ENCODE data around the gene TAF9B.
"Not testable (repeated sequence)": the region's sequence is repeated elsewhere in the genome, so short reads cannot be mapped to it uniquely, and the experiment has no call there.

The TAF9B gene

GRCh38 chrX:78139160-78140123 lies at the start of gene TAF9B:
TAF9B (minus strand) TSS chrX:78139650; CDS start chrX:78139611, 39 bp downstream.
- DNase-seq (ENCODE audit: low read depth), result peak; percentile 58

GRCh38 chrX:78182881-78183280 lies 43.4 kb upstream of the TAF9B start:
- DNase-seq (ENCODE audit: low read depth), result no peak

DNA sequence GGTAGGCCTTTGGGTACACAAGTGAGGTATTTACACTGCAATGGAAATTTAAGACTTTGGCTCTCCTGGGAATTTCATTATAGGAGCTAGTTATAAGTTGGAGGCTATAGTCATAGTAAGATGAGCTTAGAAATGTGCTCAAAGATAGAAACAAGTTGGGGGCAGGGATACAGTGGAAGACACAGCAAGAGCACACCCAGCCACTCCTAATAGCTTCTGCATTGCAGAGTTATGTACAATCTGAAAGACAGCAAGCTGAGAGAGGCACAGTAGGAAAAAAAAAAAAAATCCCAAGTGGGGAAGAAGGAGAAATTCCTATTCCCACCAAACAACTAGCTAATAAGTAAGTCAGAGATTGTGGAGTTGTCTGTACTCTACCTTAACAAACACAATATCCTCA lies 41.9 kb upstream of the TAF9B start:
- DNase-seq (ENCODE audit: low read depth), result no peak

GRCh38 chrX:78168065-78168464 lies 28.6 kb upstream of the TAF9B start:
- no peak for DNase-seq (ENCODE audit: low read depth)

GRCh38 chrX:78165425-78165824 lies 26.0 kb upstream of the TAF9B start:
- no peak for DNase-seq (ENCODE audit: low read depth)

DNA sequence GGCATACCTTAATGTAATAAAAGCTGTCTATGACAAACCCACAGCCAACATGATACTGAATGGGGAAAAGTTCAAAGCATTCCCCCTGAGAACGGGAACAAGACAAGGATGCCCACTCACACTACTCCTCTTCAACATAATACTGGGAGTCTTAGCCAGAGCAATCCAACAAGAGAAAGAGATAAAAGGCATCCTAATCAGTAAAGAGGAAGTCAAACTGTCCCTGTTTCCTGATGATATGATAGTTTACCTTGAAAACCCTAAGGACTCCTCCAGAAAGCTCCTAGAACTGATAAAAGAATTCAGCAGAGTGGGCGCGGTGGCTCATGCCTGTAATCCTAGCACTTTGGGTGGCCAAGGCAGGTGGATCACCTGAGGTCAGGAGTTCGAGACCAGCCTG lies 23.7 kb upstream of the TAF9B start:
- not testable (repeated sequence) for DNase-seq (ENCODE audit: low read depth)

DNA sequence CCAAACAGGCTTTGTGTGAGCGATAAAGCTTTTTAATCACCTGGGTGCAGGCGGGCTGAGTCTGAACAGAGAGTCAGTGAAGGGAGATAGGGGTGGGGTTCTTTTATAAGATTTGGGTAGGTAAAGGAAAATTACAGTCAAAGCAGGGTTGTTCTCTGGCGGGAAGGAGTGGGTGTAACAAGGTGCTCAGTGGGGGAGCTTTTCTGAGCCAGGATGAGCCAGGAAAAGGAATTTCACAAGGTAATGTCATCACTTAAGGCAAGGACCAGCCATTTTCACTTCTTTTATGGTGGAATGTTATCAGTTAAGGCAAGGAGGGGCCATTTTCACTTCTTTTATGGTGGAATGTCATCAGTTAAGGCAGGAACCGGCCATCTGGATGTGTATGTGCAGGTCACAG lies 21.3 kb upstream of the TAF9B start:
- not testable (repeated sequence) for DNase-seq (ENCODE audit: low read depth)

DNA sequence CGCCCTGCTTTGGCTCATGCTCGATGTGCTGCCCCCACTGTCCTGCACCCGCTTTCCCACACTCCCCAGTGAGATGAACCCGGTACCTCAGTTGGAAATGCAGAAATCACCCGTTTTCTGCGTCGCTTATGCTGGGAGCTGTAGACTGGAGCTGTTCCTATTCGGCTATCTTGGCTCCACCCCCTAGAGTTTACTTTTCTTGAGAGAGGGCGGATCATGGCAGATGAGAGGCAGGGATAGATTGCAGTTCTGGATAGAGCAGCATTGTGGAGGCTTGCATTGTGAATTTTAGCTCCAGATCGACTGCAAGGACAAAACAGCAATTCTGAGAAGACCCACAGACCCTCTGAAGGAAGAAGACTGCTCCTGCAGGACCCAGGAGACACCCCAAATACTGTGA lies 18.4 kb upstream of the TAF9B start:
- not testable (repeated sequence) for DNase-seq (ENCODE audit: low read depth)

DNA sequence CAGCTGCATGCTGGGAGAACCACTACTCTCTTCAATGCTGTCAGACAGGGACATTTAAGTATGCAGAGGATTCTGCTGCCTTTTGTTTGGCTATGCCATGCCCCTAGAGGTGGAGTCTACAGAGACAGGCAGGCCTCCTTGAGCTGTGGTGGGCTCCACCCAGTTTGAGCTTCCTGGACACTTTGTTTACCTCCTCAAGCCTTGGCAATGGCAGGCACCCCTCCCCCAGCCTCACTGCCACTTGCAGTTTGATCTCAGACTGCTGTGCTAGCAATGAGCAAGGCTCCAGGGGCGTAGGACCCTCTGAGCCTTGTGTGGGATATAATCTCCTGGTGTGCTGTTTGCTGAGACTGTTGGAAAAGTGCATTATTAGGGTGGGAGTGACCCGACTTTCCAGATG lies 17.9 kb upstream of the TAF9B start:
- not testable (repeated sequence) for DNase-seq (ENCODE audit: low read depth)

DNA sequence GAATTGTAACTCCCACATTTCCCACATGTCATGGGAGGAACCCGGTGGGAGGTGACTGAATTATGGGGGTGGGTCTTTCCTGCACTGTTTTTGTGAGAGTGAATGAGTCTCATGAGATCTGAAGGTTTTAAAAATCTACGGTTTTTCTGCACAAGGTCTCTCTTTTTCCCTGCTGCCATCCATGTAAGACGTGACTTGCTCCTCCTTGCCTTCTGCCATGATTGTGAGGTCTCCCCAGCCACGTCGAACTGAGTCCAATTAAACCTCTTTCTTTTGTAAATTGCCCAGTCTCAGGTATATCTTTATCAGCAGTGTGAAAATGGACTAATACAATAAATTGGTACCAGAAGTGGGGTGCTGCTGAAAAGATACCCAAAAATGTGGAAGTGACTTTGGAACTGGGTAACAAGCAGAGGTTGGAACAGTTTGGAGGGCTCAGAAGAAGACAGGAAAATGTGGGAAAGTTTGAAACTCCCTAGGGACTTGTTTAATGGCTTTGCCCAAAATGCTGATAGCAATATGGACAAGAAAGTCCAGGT lies 7.6 kb upstream of the TAF9B start:
- DNase-seq (ENCODE audit: low read depth), result not testable (repeated sequence)

- DNase-seq (ENCODE audit: low read depth), result no peak
These were observed 756 bp upstream of the TAF9B start for GRCh38 chrX:78140206-78140605.

GRCh38 chrX:78133238-78133960 lies 6.1 kb downstream of the TAF9B start:
- DNase-seq (ENCODE audit: low read depth), result no peak

- DNase-seq (ENCODE audit: low read depth), result no peak
These were observed 8.3 kb downstream of the TAF9B start for GRCh38 chrX:78131117-78131516.

DNA sequence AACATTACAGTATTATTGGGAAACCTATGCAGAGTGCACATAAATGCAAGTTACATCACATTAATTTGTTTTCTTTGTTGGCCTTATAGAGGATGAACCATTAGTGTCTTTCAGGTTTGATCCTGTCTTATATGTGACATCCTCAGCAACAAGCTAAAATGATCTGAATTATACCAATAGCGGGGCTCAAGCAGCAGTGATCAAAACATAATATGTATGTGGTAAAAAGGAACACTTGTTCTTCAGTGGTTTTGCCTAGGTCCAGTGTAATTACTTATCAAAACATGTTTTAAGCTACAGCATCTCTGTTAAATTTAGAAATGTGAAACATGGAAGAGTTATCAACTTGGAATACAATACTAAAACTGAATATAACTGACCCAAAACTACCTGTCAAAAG lies 9.1 kb downstream of the TAF9B start:
- DNase-seq (ENCODE audit: low read depth), result no peak

GRCh38 chrX:78129714-78130113 lies 9.7 kb downstream of the TAF9B start:
- DNase-seq (ENCODE audit: low read depth), result no peak

- DNase-seq (ENCODE audit: low read depth), result not testable (repeated sequence)
These were observed 13.7 kb downstream of the TAF9B start for GRCh38 chrX:78125781-78126180.

DNA sequence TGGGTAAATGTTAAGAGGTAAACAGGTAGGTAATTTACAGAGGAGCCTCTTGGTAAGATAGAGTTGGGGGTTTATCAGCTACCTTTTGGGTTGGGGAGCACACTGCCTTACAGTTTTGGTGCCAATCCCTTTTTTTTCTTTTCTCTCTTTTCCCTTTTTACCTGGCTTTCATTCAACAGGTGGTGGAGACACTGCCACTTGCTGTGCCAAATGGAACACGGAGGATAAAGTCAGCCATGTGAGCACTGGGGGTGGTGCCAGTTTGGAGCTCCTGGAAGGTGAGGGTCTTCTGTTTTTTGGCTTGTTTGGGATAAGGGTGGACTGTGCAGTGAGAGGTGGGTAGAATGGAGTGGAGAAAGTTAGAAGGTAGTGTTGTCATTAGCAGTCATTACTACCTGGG lies 14.3 kb downstream of the TAF9B start:
- no peak for DNase-seq (ENCODE audit: low read depth)

DNA sequence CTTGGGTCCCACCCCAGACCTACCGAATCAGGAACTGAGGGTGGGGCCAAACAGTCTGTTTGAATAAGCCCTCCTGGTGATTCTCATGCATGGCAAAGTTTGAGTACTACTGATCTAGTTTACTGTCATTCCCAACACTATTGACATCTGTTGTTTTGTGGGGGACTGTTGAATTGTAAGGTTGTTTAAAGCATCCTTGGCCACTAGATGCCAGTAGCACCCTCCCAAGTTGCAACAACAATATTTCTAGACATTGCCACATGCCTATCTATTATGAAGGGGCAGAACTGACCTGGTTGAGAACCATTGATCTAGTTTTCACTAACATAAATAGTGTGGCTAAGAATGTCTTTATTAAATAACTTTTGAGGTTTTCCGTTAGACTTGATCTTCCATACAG lies 15.1 kb downstream of the TAF9B start:
- no peak for DNase-seq (ENCODE audit: low read depth)

DNA sequence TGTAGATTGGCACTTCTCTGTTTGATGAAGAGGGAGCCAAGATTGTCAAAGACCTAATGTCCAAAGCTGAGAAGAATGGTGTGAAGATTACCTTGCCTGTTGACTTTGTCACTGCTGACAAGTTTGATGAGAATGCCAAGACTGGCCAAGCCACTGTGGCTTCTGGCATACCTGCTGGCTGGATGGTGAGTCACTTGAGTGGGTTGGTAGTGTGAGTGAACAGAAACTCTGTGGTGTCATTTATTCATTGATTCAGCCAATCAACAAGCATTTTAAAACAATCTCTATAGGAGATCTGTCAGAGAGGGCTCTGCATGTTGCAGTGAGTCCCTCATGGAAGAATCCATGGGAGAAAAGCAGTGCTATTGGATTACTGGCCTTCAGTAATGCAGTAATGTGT lies 16.3 kb downstream of the TAF9B start:
- peak; percentile 17 for DNase-seq (ENCODE audit: low read depth)

DNA sequence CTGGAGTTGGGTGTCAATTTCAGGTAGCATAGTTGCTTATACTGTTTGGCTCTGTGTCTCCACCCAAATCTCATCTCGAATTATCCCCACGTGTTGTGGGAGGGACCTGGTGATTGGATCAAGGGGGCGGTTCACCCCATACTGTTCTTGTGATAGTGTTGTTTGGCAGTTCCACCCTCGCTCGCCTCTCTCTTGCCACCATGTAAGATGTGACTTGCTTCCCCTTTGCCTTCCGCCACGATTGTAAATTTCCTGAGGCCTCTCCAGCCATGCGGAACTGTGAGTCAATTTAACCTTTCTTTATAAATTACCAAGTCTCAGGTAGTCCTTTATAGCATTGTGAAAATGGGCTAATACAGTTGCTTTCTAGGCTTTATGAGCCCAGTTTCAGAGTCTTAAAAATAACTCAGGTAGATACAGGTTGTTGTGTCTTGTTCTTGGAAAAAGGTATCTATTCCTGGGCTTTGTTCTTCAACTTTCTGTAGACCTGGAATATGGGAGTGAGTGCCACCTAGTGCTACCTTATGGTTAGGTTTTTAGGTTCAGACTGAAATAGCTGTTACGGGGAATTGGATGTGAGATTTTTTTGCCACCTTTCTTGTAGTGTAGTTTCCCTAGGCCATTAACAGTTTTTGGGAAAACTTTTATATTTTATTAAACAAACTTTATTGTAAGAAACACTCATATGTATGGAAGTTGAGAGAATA lies 19.8 kb downstream of the TAF9B start:
- no peak for DNase-seq (ENCODE audit: low read depth)

GRCh38 chrX:78118628-78119027 lies 20.8 kb downstream of the TAF9B start:
- no peak for DNase-seq (ENCODE audit: low read depth)

DNA sequence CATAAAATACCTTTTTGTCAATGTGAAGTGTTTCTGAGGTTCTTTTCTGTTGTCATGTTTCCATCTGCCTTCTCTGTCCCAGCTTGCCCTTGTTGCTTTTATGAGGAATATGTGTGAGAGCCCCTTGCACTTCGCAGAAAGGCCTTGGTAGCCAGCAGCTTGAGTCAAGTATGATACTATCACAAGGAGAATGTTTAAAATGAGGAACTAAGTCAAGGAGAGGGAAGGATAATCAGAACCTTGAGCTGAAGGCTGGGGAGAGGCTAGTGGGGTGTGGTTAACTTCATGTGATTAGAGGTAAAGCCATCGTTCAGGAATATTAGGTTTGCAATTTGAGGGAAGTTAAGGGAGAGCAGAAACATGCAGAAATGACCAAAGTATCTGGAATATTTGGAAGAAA lies 22.7 kb downstream of the TAF9B start:
- DNase-seq (ENCODE audit: low read depth), result no peak

All from activated gamma-delta T cell treated with anti-CD3 and anti-CD28 coated beads, Interleukin-2, amount 50 U/mL, for 16 hours (primary cell).